Measurements from ENCODE around the gene HSPA14.

The HSPA14 gene

GRCh38 chr10:14801723-14802122, 36.4 kb upstream of the HSPA14 start:
- H4K20me1 ChIP-seq (ENCODE audit: control insufficient read depth, insufficient read depth, low read depth, low read length) = no peaks in the 10 kb centered on the region
- H3K4me2 ChIP-seq (ENCODE audit: low read length) = no peak overlapping the region
- no peaks in the 10 kb centered on the region for H3K9me2 ChIP-seq (replicated peaks; ENCODE audit: control insufficient read depth, low read length)
- H3K9me3 ChIP-seq (ENCODE audit: control insufficient read depth, insufficient read depth, low read length) = no peaks in the 10 kb centered on the region
- H3K4me3 ChIP-seq (ENCODE audit: low read length) = no peak overlapping the region
- no peaks in the 10 kb centered on the region for H3K36me3 ChIP-seq (ENCODE audit: control insufficient read depth, low read length)
- no peaks in the 10 kb centered on the region for H3K79me2 ChIP-seq (ENCODE audit: control insufficient read depth, low read length)
- no peak overlapping the region for H3K27ac ChIP-seq (ENCODE audit: low read depth, low read length)
- TF ChIP-seq EZH2phosphoT487 (IDR thresholded peaks at IDR 0.05; ENCODE audit: borderline replicate concordance, low read length) (no peak), CTCF (IDR thresholded peaks at IDR 0.05; ENCODE audit: low read depth, low read length, poor library complexity, severe bottlenecking) (peak; percentile 8)
- peaks cover 67% of the 10 kb centered on the region for H3K4me1 ChIP-seq (ENCODE audit: control insufficient read depth, low read length)
- H3K27me3 ChIP-seq (ENCODE audit: control insufficient read depth, low read length) = no peaks in the 10 kb centered on the region
- H3F3A ChIP-seq (ENCODE audit: control insufficient read depth, insufficient read depth) = peaks cover 31% of the 10 kb centered on the region

GRCh38 chr10:14803827-14804226, 34.3 kb upstream of the HSPA14 start:
- peaks cover 17% of the 10 kb centered on the region for H3F3A ChIP-seq (ENCODE audit: control insufficient read depth, insufficient read depth)
- H3K9me3 ChIP-seq (ENCODE audit: control insufficient read depth, insufficient read depth, low read length) = no peaks in the 10 kb centered on the region
- TF ChIP-seq EZH2phosphoT487 (IDR thresholded peaks at IDR 0.05; ENCODE audit: borderline replicate concordance, low read length) (no peak), CTCF (IDR thresholded peaks at IDR 0.05; ENCODE audit: low read depth, low read length, poor library complexity, severe bottlenecking) (no peak)
- H3K4me1 ChIP-seq (ENCODE audit: control insufficient read depth, low read length) = peaks cover 52% of the 10 kb centered on the region
- H3K27me3 ChIP-seq (ENCODE audit: control insufficient read depth, low read length) = no peaks in the 10 kb centered on the region
- H3K4me2 ChIP-seq (ENCODE audit: low read length) = no peak overlapping the region
- no peaks in the 10 kb centered on the region for H3K79me2 ChIP-seq (ENCODE audit: control insufficient read depth, low read length)
- no peak overlapping the region for H3K4me3 ChIP-seq (ENCODE audit: low read length)
- no peaks in the 10 kb centered on the region for H3K36me3 ChIP-seq (ENCODE audit: control insufficient read depth, low read length)
- no peaks in the 10 kb centered on the region for H4K20me1 ChIP-seq (ENCODE audit: control insufficient read depth, insufficient read depth, low read depth, low read length)
- H3K27ac ChIP-seq (ENCODE audit: low read depth, low read length) = no peak overlapping the region
- no peaks in the 10 kb centered on the region for H3K9me2 ChIP-seq (replicated peaks; ENCODE audit: control insufficient read depth, low read length)

- Histone ChIP-seq H3K9me3 (ENCODE audit: control insufficient read depth, insufficient read depth, low read length) (no peaks in the 10 kb centered on the region), H3K4me2 (ENCODE audit: low read length) (no peak overlapping the region), H3K36me3 (ENCODE audit: control insufficient read depth, low read length) (no peaks in the 10 kb centered on the region), H3K79me2 (ENCODE audit: control insufficient read depth, low read length) (no peaks in the 10 kb centered on the region), H3K27me3 (ENCODE audit: control insufficient read depth, low read length) (no peaks in the 10 kb centered on the region), H3K9me2 (replicated peaks; ENCODE audit: control insufficient read depth, low read length) (no peaks in the 10 kb centered on the region), H3F3A (ENCODE audit: control insufficient read depth, insufficient read depth) (peaks cover 3% of the 10 kb centered on the region; the same call in 1 of the 2 replicates), H3K27ac (ENCODE audit: low read depth, low read length) (no peak overlapping the region), H4K20me1 (ENCODE audit: control insufficient read depth, insufficient read depth, low read depth, low read length) (no peaks in the 10 kb centered on the region), H3K4me1 (ENCODE audit: control insufficient read depth, low read length) (peaks cover 45% of the 10 kb centered on the region), H3K4me3 (ENCODE audit: low read length) (no peak overlapping the region)
- no peak for TF ChIP-seq EZH2phosphoT487 (IDR thresholded peaks at IDR 0.05; ENCODE audit: borderline replicate concordance, low read length)
- TF ChIP-seq CTCF (IDR thresholded peaks at IDR 0.05; ENCODE audit: low read depth, low read length, poor library complexity, severe bottlenecking) = no peak
Observed at GRCh38 chr10:14806318-14806717, 31.8 kb upstream of the HSPA14 start.
